Esophagus (tissue), 2 donors: ENCODE measurements around the gene ZNF496. TPM values are rescaled to one million over a fixed set of nuclear protein-coding genes. Genes with fewer than 3 reads are reported as not detected.
"Not testable (repeated sequence)": the region's sequence is repeated elsewhere in the genome, so short reads cannot be mapped to it uniquely, and the experiment has no call there.

Experiments used
- H3K27ac ChIP-seq, 2 donors: one replicate each; pipeline ENCODE4 v1.5.1; 2013; ENCODE audit warnings: low read depth in 2 of 2, mild to moderate bottlenecking in 2 of 2, inconsistent platforms in 1 of 2, low read length in 1 of 2, moderate library complexity in 1 of 2
- H3K27me3 ChIP-seq, 2 donors: one replicate each; pipeline ENCODE4 v1.6.1; 2013; ENCODE audit warnings: low read length in 2 of 2, control low read depth in 1 of 2, mild to moderate bottlenecking in 1 of 2; ENCODE audit not compliant: insufficient read depth in 2 of 2, control insufficient read depth in 1 of 2
- H3K36me3 ChIP-seq, 2 donors: one replicate each; pipeline ENCODE4 v1.6.1; 2013; ENCODE audit warnings: low read length in 1 of 2; ENCODE audit not compliant: control insufficient read depth in 2 of 2, insufficient read depth in 2 of 2
- H3K4me1 ChIP-seq, 2 donors: one replicate each; pipeline ENCODE4 v1.6.1; 2013; ENCODE audit warnings: low read length in 1 of 2; ENCODE audit not compliant: control insufficient read depth in 2 of 2, insufficient read depth in 2 of 2
- H3K4me3 ChIP-seq, 2 donors: one replicate each; pipeline ENCODE4 v1.5.1; 2013; ENCODE audit warnings: low read length in 2 of 2, mild to moderate bottlenecking in 2 of 2, low read depth in 1 of 2, moderate library complexity in 1 of 2
- H3K9me3 ChIP-seq, 2 donors: one replicate each; pipeline ENCODE4 v1.6.1; 2013; ENCODE audit warnings: mild to moderate bottlenecking in 2 of 2, low read depth in 1 of 2, low read length in 1 of 2, moderate library complexity in 1 of 2; ENCODE audit not compliant: control insufficient read depth in 2 of 2, insufficient read depth in 1 of 2
- WGBS, 2 donors: extraction: QIAGEN DNeasy Blood & Tissue Kit; methylation state at CpG; one replicate each; pipeline ENCODE4 v1.1.7; 2013; 5-methylcytosine and 5-hydroxymethylcytosine counted together
- polyA plus RNA-seq, 2 donors: library from polyadenylated mRNA; stranded (reverse); fragments of 200-250 nt; gene quantifications; one replicate each; pipeline ENCODE4 v1.2.3, GENCODE V29; 2013
- donor health status: healthy with polysubstance abuse.
- donor health status: Bipolar disorder and iron deficiency.

The ZNF496 gene
- polyA plus RNA-seq, 2 donors = 3.7 to 3.8 TPM

DNA sequence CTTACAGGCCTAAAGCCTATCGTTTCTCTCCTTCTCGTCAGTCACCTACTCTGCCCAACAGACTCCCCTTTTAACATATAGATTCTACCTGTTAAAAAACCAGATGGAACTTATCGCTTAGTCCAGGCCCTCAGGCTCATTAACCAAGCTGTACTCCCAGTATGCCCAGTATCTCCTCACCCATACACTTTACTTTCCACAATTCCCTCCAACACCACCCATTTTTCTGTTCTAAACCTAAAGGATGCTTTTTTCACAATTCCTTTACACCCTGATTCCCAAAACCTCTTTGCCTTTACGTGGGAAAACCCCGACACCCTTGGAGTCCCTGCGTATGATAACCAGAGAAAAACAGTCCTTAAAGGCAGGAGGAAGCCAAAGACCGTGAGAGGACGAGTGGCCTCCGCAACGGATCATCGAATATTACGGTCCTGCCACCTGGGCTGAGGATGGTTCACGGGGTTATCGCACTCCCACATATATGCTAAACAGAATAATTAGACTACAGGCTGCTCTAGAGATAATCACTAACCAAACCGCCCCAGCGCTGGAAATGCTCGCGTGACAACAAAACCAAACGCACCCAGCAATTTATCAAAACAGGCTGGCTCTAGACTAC lies 42.3 kb downstream of the ZNF496 start:
- not testable (repeated sequence) for H3K27me3 ChIP-seq, H3K4me3 ChIP-seq, H3K4me1 ChIP-seq, H3K27ac ChIP-seq, H3K36me3 ChIP-seq
- peaks cover 4 to 12% of the 10 kb centered on the region in 2 donors for H3K9me3 ChIP-seq
- 93 to 96% methylated on average over 19 of the region's 19 CpGs for WGBS, 2 donors

DNA sequence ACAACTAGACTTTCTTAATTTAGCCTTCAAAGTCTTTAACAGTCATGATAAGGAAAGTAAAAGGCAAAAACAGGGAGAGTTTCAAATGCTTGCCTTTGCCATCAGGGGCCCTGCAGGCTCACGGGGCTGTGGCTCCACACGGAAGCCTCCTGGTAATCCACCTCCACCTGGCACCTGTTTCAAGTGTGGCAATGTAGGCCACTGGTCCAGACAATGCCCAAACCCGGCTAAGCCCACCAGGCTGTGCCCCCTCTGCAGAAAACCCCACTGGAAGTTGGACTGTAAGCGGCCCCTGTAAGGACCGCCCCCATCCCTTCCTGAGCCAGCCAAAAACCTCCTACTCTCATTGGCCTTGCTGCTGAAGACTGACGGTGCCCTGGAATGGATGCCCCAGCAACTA lies 43.3 kb downstream of the ZNF496 start:
- peaks cover 4 to 12% of the 10 kb centered on the region in 2 donors for H3K9me3 ChIP-seq
- H3K36me3 ChIP-seq = no peaks in the 10 kb centered on the region
- WGBS, 2 donors = 94 to 95% methylated on average over 6 of the region's 6 CpGs
- no peaks in the 10 kb centered on the region for H3K4me1 ChIP-seq
- no peaks in the 10 kb centered on the region for H3K27me3 ChIP-seq
- no peak overlapping the region for H3K4me3 ChIP-seq
- no peak overlapping the region for H3K27ac ChIP-seq

DNA sequence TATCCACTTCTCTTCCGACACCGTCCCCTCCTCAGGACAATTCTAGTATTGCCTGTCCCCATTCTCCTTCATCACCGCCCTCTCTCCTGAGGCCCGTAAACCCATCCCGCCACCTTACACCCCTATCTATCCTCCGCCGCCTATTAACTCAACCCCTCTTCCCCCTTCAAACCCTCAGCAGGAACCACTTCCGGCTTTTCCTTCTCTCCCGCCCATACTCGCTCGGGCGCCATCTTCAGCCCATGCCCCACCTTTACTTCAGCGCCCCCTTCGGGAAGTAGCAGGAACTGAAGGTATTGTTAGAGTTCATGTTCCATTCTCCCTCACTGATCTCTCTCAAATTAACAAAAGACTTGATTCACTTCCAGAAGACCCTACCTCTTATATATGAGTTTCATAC lies 44.2 kb downstream of the ZNF496 start:
- Histone ChIP-seq H3K4me3 (no peak overlapping the region), H3K27me3 (no peaks in the 10 kb centered on the region), H3K36me3 (no peaks in the 10 kb centered on the region), H3K9me3 (peaks cover 4 to 12% of the 10 kb centered on the region in 2 donors), H3K4me1 (no peaks in the 10 kb centered on the region), H3K27ac (no peak overlapping the region)
- 93 to 94% methylated on average over 14 of the region's 14 CpGs for WGBS, 2 donors

DNA sequence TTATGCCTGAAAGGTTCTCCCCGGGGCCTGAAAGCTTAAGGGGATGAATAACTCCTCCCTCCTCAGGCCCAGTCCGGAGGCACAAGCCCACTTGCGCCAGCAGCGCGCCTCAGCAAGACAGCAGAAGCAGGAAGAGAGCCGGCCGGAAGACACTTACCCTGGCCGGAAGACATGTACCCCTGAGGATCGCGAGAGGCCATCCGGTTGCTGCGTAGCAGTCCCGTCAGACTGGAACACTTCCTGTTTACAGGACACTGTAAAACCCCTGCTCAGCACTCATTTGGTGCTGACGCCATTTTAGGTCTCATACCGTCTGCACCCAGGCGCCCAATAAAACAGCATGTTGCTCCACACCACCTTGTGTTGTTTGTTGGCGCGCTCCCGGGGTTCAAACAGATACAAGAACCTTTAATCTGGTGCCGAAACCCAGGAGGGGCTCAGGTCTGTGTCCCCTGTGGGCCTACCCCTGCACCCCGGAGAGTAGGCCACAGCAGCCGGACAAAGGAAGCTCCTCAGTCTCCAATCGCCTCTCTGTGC lies 45.5 kb downstream of the ZNF496 start:
- Histone ChIP-seq H3K4me3 (no peak overlapping the region), H3K4me1 (no peaks in the 10 kb centered on the region), H3K27ac (no peak overlapping the region), H3K9me3 (peaks cover 4 to 12% of the 10 kb centered on the region in 2 donors), H3K27me3 (no peaks in the 10 kb centered on the region), H3K36me3 (no peaks in the 10 kb centered on the region)
- WGBS, 2 donors = 95 to 96% methylated on average over 23 of the region's 23 CpGs

DNA sequence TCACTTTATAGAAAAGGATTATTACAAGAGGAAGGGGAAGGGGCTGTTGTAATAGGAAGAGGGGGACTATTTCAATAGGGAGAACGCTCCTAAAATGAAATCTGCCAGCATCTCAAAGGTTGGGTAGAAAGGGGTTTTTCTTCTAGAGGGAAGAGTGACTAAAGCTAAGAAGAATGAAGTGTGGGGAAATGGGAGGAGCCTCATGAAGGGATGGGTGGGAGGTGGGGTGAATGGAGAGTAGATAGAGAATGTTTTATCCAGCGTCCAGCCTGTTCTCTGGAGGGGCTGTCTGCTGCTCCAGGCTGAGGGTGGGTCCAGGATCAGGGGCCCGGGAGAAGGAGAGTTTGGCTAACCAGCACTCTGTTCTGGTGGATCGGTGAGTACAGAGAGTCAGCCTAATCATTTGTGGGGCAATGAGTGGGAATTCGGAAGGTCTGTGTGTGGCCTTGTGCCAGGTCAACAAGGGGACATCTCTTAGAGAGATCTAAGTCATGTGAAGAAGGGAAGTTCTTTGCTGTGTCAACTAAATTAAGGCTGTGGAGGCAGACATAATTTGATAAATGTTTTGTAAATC lies 50.6 kb downstream of the ZNF496 start:
- Histone ChIP-seq H3K27ac (no peak overlapping the region), H3K9me3 (peaks cover 1 to 3% of the 10 kb centered on the region in 2 donors), H3K27me3 (peaks cover 0 to 2% of the 10 kb centered on the region in 2 donors), H3K4me3 (no peak overlapping the region), H3K36me3 (no peaks in the 10 kb centered on the region), H3K4me1 (no peaks in the 10 kb centered on the region)
- 57 to 59% methylated on average over 5 of the region's 5 CpGs for WGBS, 2 donors

DNA sequence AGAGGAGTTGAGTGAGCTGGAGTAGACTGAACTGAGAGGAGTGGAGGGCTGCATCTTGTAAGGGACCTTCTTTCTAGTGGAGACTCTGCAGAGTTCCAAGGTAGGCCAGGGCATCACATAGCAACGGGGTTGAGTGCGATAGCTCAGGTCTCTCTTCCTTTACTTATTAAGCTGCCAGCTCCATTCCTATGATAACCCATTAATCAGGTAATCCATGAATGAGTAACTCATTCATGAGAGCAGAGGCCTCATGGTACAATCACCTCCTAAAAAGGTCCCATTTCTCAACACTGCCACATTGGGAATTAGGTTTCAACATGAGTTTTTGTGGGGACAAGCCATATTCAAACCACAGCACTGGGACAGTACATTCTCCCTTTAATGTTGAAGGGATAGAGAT lies 54.5 kb downstream of the ZNF496 start:
- no peaks in the 10 kb centered on the region for H3K9me3 ChIP-seq
- H3K27me3 ChIP-seq = peaks cover 0 to 2% of the 10 kb centered on the region in 2 donors
- 84 to 98% methylated on average over 2 of the region's 2 CpGs for WGBS, 2 donors
- no peaks in the 10 kb centered on the region for H3K36me3 ChIP-seq
- H3K4me1 ChIP-seq = no peaks in the 10 kb centered on the region
- H3K4me3 ChIP-seq = no peak overlapping the region
- no peak overlapping the region for H3K27ac ChIP-seq

DNA sequence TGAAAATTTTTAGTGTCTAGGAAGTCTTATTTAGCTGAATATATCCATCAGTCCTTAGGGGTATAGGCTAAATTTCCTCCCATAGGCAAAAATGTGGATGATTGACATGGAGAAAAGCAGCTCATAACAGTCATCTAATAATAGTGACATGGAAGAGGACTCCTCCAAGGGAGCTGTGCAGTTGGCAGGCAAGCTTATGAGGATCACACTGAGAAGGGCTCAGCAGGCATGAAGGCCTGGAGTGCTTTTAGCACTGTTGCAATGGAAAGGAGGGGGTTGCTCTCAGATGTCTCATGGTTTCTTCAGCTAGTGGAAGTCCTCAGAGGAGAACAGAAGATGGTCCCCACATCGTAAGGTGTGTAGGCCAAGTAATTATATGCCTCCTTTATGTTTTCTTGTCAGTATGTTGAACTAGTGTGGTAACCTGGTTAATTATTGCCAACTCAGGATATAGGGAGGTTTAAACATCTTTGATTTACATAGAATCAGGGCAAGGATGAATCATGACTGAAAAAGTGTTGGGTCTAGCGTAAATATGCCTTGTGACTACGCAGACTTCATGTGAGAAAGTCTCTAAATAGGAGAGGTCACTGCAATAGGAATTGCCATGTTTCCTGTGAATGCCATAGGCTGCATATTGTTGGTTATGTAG lies 56.9 kb downstream of the ZNF496 start:
- Histone ChIP-seq H3K27me3 (peaks cover 0 to 2% of the 10 kb centered on the region in 2 donors), H3K36me3 (no peaks in the 10 kb centered on the region), H3K9me3 (peaks cover 2 to 3% of the 10 kb centered on the region in 2 donors), H3K4me1 (no peaks in the 10 kb centered on the region), H3K27ac (no peak overlapping the region), H3K4me3 (no peak overlapping the region)
- 60 to 61% methylated on average over 3 of the region's 3 CpGs for WGBS, 2 donors

DNA sequence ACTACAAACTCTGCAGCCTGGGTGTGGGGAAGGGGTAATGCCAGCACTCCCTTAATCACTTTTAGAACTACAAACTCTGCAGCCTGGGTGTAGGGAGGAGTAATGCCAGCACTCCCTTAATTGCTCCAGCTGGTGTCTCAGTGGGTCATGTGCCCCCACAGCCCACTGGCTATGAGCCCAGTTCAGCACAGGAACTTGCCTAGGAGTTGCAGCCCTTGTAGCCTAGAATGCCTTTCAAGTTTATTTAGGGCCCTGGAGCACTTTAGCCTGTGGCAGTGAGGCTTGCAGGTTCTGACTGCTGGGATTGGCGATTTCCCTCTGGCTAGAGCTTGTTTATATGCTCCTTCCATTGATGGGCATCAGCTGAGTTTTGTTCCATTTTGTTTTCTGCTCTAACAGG lies 58.7 kb downstream of the ZNF496 start:
- WGBS, 2 donors = 55 to 80% methylated on average over 1 of the region's 1 CpG
- Histone ChIP-seq H3K27me3 (peaks cover 0 to 2% of the 10 kb centered on the region in 2 donors), H3K27ac (no peak overlapping the region), H3K36me3 (no peaks in the 10 kb centered on the region), H3K9me3 (peaks cover 5 to 6% of the 10 kb centered on the region in 2 donors), H3K4me1 (no peaks in the 10 kb centered on the region), H3K4me3 (no peak overlapping the region)

DNA sequence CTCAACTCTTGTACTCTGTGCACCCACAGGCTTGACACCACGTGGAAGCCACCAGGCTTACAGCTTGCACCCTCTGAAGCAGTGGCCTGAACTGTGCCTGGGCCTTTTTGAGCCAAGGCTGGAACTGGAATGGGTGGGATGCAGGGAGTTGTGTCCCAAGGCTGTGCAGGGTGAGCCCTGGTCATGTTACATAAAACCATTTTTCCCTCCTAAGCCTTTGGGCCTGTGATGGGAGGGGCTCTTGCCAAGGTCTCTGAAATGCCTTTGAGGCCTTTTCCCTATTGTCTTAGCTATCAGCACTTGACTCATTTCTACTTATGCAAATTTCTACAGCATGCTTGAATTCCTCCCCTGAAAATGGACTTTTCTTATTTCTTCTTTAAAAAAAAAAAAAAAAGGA lies 61.7 kb downstream of the ZNF496 start:
- no peak overlapping the region for H3K27ac ChIP-seq
- H3K36me3 ChIP-seq = no peaks in the 10 kb centered on the region
- no peaks in the 10 kb centered on the region for H3K27me3 ChIP-seq
- peaks cover 5 to 6% of the 10 kb centered on the region in 2 donors for H3K9me3 ChIP-seq
- H3K4me3 ChIP-seq = no peak overlapping the region
- 40 to 71% methylated on average over 1 of the region's 1 CpG for WGBS, 2 donors
- no peaks in the 10 kb centered on the region for H3K4me1 ChIP-seq
